ENCODE measurements around the gene RPA1.
"Not testable (repeated sequence)": the region's sequence is repeated elsewhere in the genome, so short reads cannot be mapped to it uniquely, and the experiment has no call there.

RPA1 gene

GRCh38 chr17:1890758-1891450, 61.1 kb downstream of the RPA1 start:
- H3K4me3 ChIP-seq (ENCODE audit: low read depth, low read length), result no peak overlapping the region
- no peak for TF ChIP-seq CTCF (IDR thresholded peaks at IDR 0.05; ENCODE audit: low read depth, low read length)

- TF ChIP-seq CTCF (IDR thresholded peaks at IDR 0.05; ENCODE audit: low read depth, low read length), result no peak
- no peak overlapping the region for H3K4me3 ChIP-seq (ENCODE audit: low read depth, low read length)
These were observed 65.0 kb downstream of the RPA1 start for GRCh38 chr17:1894753-1895339.

GRCh38 chr17:1895479-1895878, 65.7 kb downstream of the RPA1 start:
- H3K4me3 ChIP-seq (ENCODE audit: low read depth, low read length), result not testable (repeated sequence)

GRCh38 chr17:1896243-1897104, 66.7 kb downstream of the RPA1 start:
- H3K4me3 ChIP-seq (ENCODE audit: low read depth, low read length), result no peak overlapping the region
- no peak for TF ChIP-seq CTCF (IDR thresholded peaks at IDR 0.05; ENCODE audit: low read depth, low read length)

GRCh38 chr17:1897105-1897656, 67.4 kb downstream of the RPA1 start:
- TF ChIP-seq CTCF (IDR thresholded peaks at IDR 0.05; ENCODE audit: low read depth, low read length), result no peak
- H3K4me3 ChIP-seq (ENCODE audit: low read depth, low read length), result no peak overlapping the region

- no peak for TF ChIP-seq CTCF (IDR thresholded peaks at IDR 0.05; ENCODE audit: low read depth, low read length)
- H3K4me3 ChIP-seq (ENCODE audit: low read depth, low read length), result no peak overlapping the region
These were observed 68.5 kb downstream of the RPA1 start for GRCh38 chr17:1898332-1898731.

- no peak overlapping the region for H3K4me3 ChIP-seq (ENCODE audit: low read depth, low read length)
- TF ChIP-seq CTCF (IDR thresholded peaks at IDR 0.05; ENCODE audit: low read depth, low read length), result no peak
These were observed 69.1 kb downstream of the RPA1 start for GRCh38 chr17:1898872-1899271.
